GM12878 (cell line): Measurements from ENCODE around the gene YPEL4. TPM values are rescaled to one million over a fixed set of nuclear protein-coding genes. Genes with fewer than 3 reads are reported as not detected.

ENCODE experiments used
- ATAC-seq: fragments of 200-7000 bp; cut with Tn5 transposase; 3 replicates; pipeline ENCODE4 v1.9.1; 2020; ENCODE audit warnings: mild to moderate bottlenecking, moderate library complexity
- BruUV-seq: library from RNA; stranded (reverse); fragments of 400-500 nt; replicated peaks from 2 replicates; lab custom pipeline; 2021; lab: Mats Ljungman, UMichigan
- CTCF ChIA-PET: fragments of 300-600 bp; sonication (Branson Sonifier 250); formaldehyde crosslinking; extraction: SDS; loops from one replicate; lab custom pipeline; 2021; ENCODE audit warnings: inconsistent platforms; lab: Yijun Ruan, JAX
- POLR2A ChIA-PET: fragments of 350-600 bp; formaldehyde crosslinking; extraction: SDS; loops from one replicate; lab custom pipeline; 2021; ENCODE audit warnings: inconsistent platforms; lab: Charles Lee
- RAD21 ChIA-PET: fragments of 300-600 bp; sonication (Branson Sonifier 250); formaldehyde crosslinking; loops from one replicate; lab custom pipeline; 2023; ENCODE audit warnings: antibody characterized with exemption; ENCODE audit not compliant: unreplicated experiment; lab: Charles Lee
- SMC1A ChIA-PET: fragments of 300-600 bp; sonication (Branson Sonifier 250); formaldehyde crosslinking; loops from one replicate; lab custom pipeline; 2023; ENCODE audit not compliant: unreplicated experiment, uncharacterized antibody; lab: Charles Lee
- DNase-seq: peaks from one replicate; pipeline ENCODE4 v3.0.0-alpha.2; 2011; ENCODE audit warnings: low read depth, low spot score
- FAIRE-seq: peaks from 3 replicates; lab custom pipeline; 2011; peaks lifted over from hg19 to GRCh38; lab: Jason Lieb, UNC
- H2AFZ ChIP-seq: 2 replicates; pipeline ENCODE4 v1.6.0; 2011; ENCODE audit warnings: low read depth, low read length, control low read depth; ENCODE audit not compliant: control insufficient read depth
- H3K27ac ChIP-seq: 2 replicates; pipeline ENCODE4 v1.5.1; 2011; ENCODE audit warnings: control low read depth; ENCODE audit not compliant: control insufficient read depth, insufficient read depth
- H3K27me3 ChIP-seq, 2 experiments: replicated peaks in 1 of 2; 2 replicates each; pipeline versions ENCODE4 v1.6.0 to v1.6.1; 2011; ENCODE audit warnings: low read length in 1 of 2; ENCODE audit not compliant: control insufficient read depth in 2 of 2, insufficient read depth in 2 of 2
- H3K36me3 ChIP-seq, 2 experiments: 2 replicates each; pipeline ENCODE4 v1.5.1; 2011; ENCODE audit warnings: low read length in 1 of 2; ENCODE audit not compliant: control insufficient read depth in 2 of 2, insufficient read depth in 2 of 2
- H3K4me1 ChIP-seq: 2 replicates; pipeline ENCODE4 v1.6.1; 2011; ENCODE audit warnings: mild to moderate bottlenecking, low read length, moderate library complexity, mixed read lengths; ENCODE audit not compliant: control insufficient read depth, insufficient read depth
- H3K4me2 ChIP-seq: 2 replicates; pipeline ENCODE4 v1.6.0; 2011; ENCODE audit warnings: control low read depth; ENCODE audit not compliant: control insufficient read depth, insufficient read depth
- H3K4me3 ChIP-seq: fragments of 200-600 bp; sonication (generic); 2 replicates; pipeline ENCODE4 v1.5.1; 2016
- H3K79me2 ChIP-seq: 2 replicates; pipeline ENCODE4 v1.6.0; 2011; ENCODE audit warnings: low read length; ENCODE audit not compliant: control insufficient read depth, insufficient read depth
- H3K9ac ChIP-seq: 2 replicates; pipeline ENCODE4 v1.8.0; 2011; ENCODE audit warnings: low read length, control low read depth, mixed read lengths; ENCODE audit not compliant: control insufficient read depth, insufficient read depth
- H3K9me3 ChIP-seq: replicated peaks from 3 replicates; pipeline ENCODE4 v1.5.1; 2011; ENCODE audit warnings: mild to moderate bottlenecking, low read length; ENCODE audit not compliant: control insufficient read depth, insufficient read depth
- H4K20me1 ChIP-seq: 2 replicates; pipeline ENCODE4 v1.6.0; 2011; ENCODE audit not compliant: control insufficient read depth, insufficient read depth
- ATF2 ChIP-seq: IDR thresholded peaks from 2 replicates; pipeline ENCODE4 v1.6.1; 2012; ENCODE audit warnings: low read length, inconsistent platforms
- BCL11A ChIP-seq: IDR thresholded peaks from 2 replicates; pipeline ENCODE4 v1.6.1; 2011; ENCODE audit warnings: low read depth, low read length
- BMI1 ChIP-seq: fragments of 450-650 bp; IDR thresholded peaks from 2 replicates; pipeline ENCODE4 v1.6.1; 2016; ENCODE audit warnings: mild to moderate bottlenecking, moderate library complexity, borderline replicate concordance
- CHD1 ChIP-seq: IDR thresholded peaks from 2 replicates; pipeline ENCODE4 v1.6.1; 2012; ENCODE audit warnings: low read depth, low read length, improper control_type of control experiment
- EED ChIP-seq: sonication (generic); IDR thresholded peaks from 2 replicates; pipeline ENCODE4 v1.6.1; 2016; ENCODE audit warnings: antibody characterized with exemption, low read depth
- GABPA ChIP-seq: IDR thresholded peaks from 2 replicates; pipeline ENCODE4 v1.6.1; 2014; ENCODE audit warnings: antibody characterized with exemption, low read depth, mild to moderate bottlenecking, inconsistent platforms
- HCFC1 ChIP-seq: fragments of 150-350 bp; IDR thresholded peaks from 2 replicates; pipeline ENCODE4 v1.6.1; 2014; ENCODE audit warnings: low read length
- IKZF1 ChIP-seq: fragments of 450-650 bp; conservative IDR thresholded peaks from 2 replicates; pipeline ENCODE4 v1.6.1; 2017; ENCODE audit warnings: antibody characterized with exemption, mild to moderate bottlenecking
- KDM1A ChIP-seq: fragments of 200-600 bp; sonication (generic); IDR thresholded peaks from 2 replicates; pipeline ENCODE4 v1.6.1; 2016; ENCODE audit warnings: borderline replicate concordance
- NBN ChIP-seq: fragments of 450-650 bp; IDR thresholded peaks from 2 replicates; pipeline ENCODE4 v1.6.1; 2016
- NFYA ChIP-seq: IDR thresholded peaks from 2 replicates; pipeline ENCODE4 v1.6.1; 2011; ENCODE audit warnings: low read depth, mild to moderate bottlenecking, low read length, improper control_type of control experiment, borderline replicate concordance
- PKNOX1 ChIP-seq: fragments of 450-650 bp; IDR thresholded peaks from 2 replicates; pipeline ENCODE4 v1.6.1; 2016; ENCODE audit warnings: mild to moderate bottlenecking
- POLR2AphosphoS5 ChIP-seq: IDR thresholded peaks from 2 replicates; pipeline ENCODE4 v1.6.1; 2011; ENCODE audit warnings: mild to moderate bottlenecking, low read length, inconsistent platforms
- SP1 ChIP-seq: IDR thresholded peaks from one replicate; pipeline ENCODE4 v1.6.1; 2011; ENCODE audit warnings: low read depth, low read length
- STAT1 ChIP-seq: fragments of 450-650 bp; conservative IDR thresholded peaks from 2 replicates; pipeline ENCODE4 v1.6.1; 2014; ENCODE audit warnings: antibody characterized with exemption, mild to moderate bottlenecking
- TBL1XR1 ChIP-seq: IDR thresholded peaks from 2 replicates; pipeline ENCODE4 v1.6.1; 2012; ENCODE audit warnings: low read depth, low read length, improper control_type of control experiment
- TCF3 ChIP-seq: IDR thresholded peaks from 2 replicates; pipeline ENCODE4 v1.6.1; 2012; ENCODE audit warnings: low read depth, mild to moderate bottlenecking, low read length, borderline replicate concordance; ENCODE audit not compliant: insufficient read depth
- WGBS: methylation state at CpG from one replicate; pipeline ENCODE4 v1.1.6; 2016; ENCODE audit warnings: low lambda C conversion rate; ENCODE audit not compliant: insufficient replicate concordance, insufficient coverage; ENCODE audit errors: missing lambda C conversion rate; 5-methylcytosine and 5-hydroxymethylcytosine counted together
- in situ Hi-C: fragments of 300-500 bp; cut with MboI; formaldehyde crosslinking; loops from 9 replicates; pipeline ENCODE4 v1.14.3; 2018; ENCODE audit warnings: mixed read lengths
- intact Hi-C: fragments of 100-400 bp; cut with micrococcal nuclease; formaldehyde crosslinking; loops from one replicate; pipeline ENCODE4 v1.14.2; 2022; ENCODE audit not compliant: unreplicated experiment
- polyA plus RNA-seq, 11 experiments: library from polyadenylated mRNA; depleted of rRNA in 4 of 11; unstranded in 6 of 11; stranded (reverse) in 5 of 11; fragments of >200 nt; fragmentation: Nextera tagmentation in 4 of 11; fragmentation: Illumina TruSeq in 1 of 11; extraction: Ambion mirVana in 4 of 11; extraction: Trizol in 1 of 11; gene quantifications; 1 replicate in 1 of 11; 2 replicates in 10 of 11; pipeline versions ENCODE4 v1.2.1 to v1.2.3, GENCODE V29; 2011 to 2016; ENCODE audit warnings: inconsistent platforms in 2 of 11, missing spikeins in 2 of 11, low read depth in 1 of 11
- total RNA-seq, 4 experiments: library from RNA; depleted of rRNA in 3 of 4; stranded (reverse); fragments of >200 nt in 3 of 4; fragmentation: Illumina TruSeq in 1 of 4; extraction: Trizol in 1 of 4; gene quantifications; 2 replicates each; pipeline versions ENCODE4 v1.2.1 to v1.2.3, GENCODE V29; 2013 to 2021

Gene YPEL4
- total and polyA plus RNA-seq, 10 of the 15 experiments (the other 5 are each of a cell fraction or from before 2014, with no cell fraction given) = 0.07 to 0.50 (median 0.13) TPM; not detected in 5

- WGBS = 47% methylated on average over 2 of the region's 2 CpGs
- ATAC-seq (no peak), DNase-seq (no peak), FAIRE-seq (no peak)
- ChIA-PET POLR2A (no interaction called here), RAD21 (interaction anchor here (1.4 kb wide), 1 partner anchor 17 kb away, joined by 3 read pairs; no protein-coding TSS in a partner anchor), CTCF (no interaction called here), SMC1A (no interaction called here)
- no peaks in the 10 kb centered on the region for H4K20me1 ChIP-seq
- H3K4me3 ChIP-seq = no peak overlapping the region
- BruUV-seq = no TSS peak
- in situ Hi-C loops = no loop called here
- no peak overlapping the region for H3K4me2 ChIP-seq
- H3K9me3 ChIP-seq = no peaks in the 10 kb centered on the region; the same call in 2 of the 3 replicates
- no peaks in the 10 kb centered on the region for H3K27me3 ChIP-seq
- no peak overlapping the region for H3K9ac ChIP-seq
- no peaks in the 10 kb centered on the region for H3K36me3 ChIP-seq
- intact Hi-C loops = no loop called here
- H2AFZ ChIP-seq = no peak overlapping the region
- no peaks in the 10 kb centered on the region for H3K79me2 ChIP-seq
- H3K27ac ChIP-seq = no peak overlapping the region
- TF ChIP-seq EED (no peak), ATF2 (no peak), HCFC1 (no peak), GABPA (no peak), NFYA (no peak), STAT1 (no peak), PKNOX1 (no peak), TBL1XR1 (no peak), NBN (no peak), BMI1 (no peak), BCL11A (no peak), POLR2AphosphoS5 (no peak), TCF3 (no peak), KDM1A (no peak), SP1 (no peak), IKZF1 (no peak), CHD1 (no peak)
- H3K4me1 ChIP-seq = no peaks in the 10 kb centered on the region
Observed at GRCh38 chr11:57624864-57625263, 24.8 kb downstream of the YPEL4 start.
